ENCODE data around the gene FAM53A. TPM values are rescaled to one million over a fixed set of nuclear protein-coding genes. Genes with fewer than 3 reads are reported as not detected.

Gene FAM53A
- total and polyA plus RNA-seq, 10 of the 15 experiments (the other 5 are each of a cell fraction or from before 2014, with no cell fraction given), result 0.02 to 0.87 (median 0.38) TPM; not detected in 2

- TF ChIP-seq, protein P1, sequence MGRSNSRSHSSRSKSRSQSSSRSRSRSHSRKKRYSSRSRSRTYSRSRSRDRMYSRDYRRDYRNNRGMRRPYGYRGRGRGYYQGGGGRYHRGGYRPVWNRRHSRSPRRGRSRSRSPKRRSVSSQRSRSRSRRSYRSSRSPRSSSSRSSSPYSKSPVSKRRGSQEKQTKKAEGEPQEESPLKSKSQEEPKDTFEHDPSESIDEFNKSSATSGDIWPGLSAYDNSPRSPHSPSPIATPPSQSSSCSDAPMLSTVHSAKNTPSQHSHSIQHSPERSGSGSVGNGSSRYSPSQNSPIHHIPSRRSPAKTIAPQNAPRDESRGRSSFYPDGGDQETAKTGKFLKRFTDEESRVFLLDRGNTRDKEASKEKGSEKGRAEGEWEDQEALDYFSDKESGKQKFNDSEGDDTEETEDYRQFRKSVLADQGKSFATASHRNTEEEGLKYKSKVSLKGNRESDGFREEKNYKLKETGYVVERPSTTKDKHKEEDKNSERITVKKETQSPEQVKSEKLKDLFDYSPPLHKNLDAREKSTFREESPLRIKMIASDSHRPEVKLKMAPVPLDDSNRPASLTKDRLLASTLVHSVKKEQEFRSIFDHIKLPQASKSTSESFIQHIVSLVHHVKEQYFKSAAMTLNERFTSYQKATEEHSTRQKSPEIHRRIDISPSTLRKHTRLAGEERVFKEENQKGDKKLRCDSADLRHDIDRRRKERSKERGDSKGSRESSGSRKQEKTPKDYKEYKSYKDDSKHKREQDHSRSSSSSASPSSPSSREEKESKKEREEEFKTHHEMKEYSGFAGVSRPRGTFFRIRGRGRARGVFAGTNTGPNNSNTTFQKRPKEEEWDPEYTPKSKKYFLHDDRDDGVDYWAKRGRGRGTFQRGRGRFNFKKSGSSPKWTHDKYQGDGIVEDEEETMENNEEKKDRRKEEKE (IDR thresholded peaks at IDR 0.05), result no peak
- TF ChIP-seq PML (IDR thresholded peaks at IDR 0.05; ENCODE audit: low read length) (no peak), HDAC2 (IDR thresholded peaks at IDR 0.05) (no peak), FOS (IDR thresholded peaks at IDR 0.05; ENCODE audit: borderline replicate concordance, extremely low read depth, insufficient read length) (no peak), ZZZ3 (IDR thresholded peaks at IDR 0.05; ENCODE audit: control insufficient read depth, insufficient read length, low read depth) (no peak), BCL11A (IDR thresholded peaks at IDR 0.05; ENCODE audit: low read depth, low read length) (no peak), MXI1 (IDR thresholded peaks at IDR 0.05; ENCODE audit: low read depth, low read length) (no peak), ESRRA (IDR thresholded peaks at IDR 0.05; ENCODE audit: low read length) (no peak), POLR2AphosphoS5 (IDR thresholded peaks at IDR 0.05; ENCODE audit: low read length) (no peak), ZBTB11 (CRISPR knock-in tag; IDR thresholded peaks at IDR 0.05) (no peak), PAX5 (IDR thresholded peaks at IDR 0.05; ENCODE audit: borderline replicate concordance, low read depth, low read length) (no peak)
- TF ChIP-seq, protein P2, sequence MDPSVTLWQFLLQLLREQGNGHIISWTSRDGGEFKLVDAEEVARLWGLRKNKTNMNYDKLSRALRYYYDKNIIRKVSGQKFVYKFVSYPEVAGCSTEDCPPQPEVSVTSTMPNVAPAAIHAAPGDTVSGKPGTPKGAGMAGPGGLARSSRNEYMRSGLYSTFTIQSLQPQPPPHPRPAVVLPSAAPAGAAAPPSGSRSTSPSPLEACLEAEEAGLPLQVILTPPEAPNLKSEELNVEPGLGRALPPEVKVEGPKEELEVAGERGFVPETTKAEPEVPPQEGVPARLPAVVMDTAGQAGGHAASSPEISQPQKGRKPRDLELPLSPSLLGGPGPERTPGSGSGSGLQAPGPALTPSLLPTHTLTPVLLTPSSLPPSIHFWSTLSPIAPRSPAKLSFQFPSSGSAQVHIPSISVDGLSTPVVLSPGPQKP (IDR thresholded peaks at IDR 0.05; ENCODE audit: low read depth, low read length), result no peak
- TF ChIP-seq, protein P3, sequence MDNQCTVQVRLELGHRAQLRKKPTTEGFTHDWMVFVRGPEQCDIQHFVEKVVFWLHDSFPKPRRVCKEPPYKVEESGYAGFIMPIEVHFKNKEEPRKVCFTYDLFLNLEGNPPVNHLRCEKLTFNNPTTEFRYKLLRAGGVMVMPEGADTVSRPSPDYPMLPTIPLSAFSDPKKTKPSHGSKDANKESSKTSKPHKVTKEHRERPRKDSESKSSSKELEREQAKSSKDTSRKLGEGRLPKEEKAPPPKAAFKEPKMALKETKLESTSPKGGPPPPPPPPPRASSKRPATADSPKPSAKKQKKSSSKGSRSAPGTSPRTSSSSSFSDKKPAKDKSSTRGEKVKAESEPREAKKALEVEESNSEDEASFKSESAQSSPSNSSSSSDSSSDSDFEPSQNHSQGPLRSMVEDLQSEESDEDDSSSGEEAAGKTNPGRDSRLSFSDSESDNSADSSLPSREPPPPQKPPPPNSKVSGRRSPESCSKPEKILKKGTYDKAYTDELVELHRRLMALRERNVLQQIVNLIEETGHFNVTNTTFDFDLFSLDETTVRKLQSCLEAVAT (IDR thresholded peaks at IDR 0.05), result no peak
Measured at GRCh38 chr4:1678244-1678643, 5.9 kb downstream of the FAM53A start (continued).

Data from GM12878 (cell line).